Activated naive CD4-positive, alpha-beta T cell treated with anti-CD3 and anti-CD28 coated beads, Interleukin-2, amount 50 U/mL, for 72 hours (primary cell): ENCODE data around the gene PLEKHA6. TPM values are rescaled to one million over a fixed set of nuclear protein-coding genes. Genes with fewer than 3 reads are reported as not detected.
"Not testable (repeated sequence)": the region's sequence is repeated elsewhere in the genome, so short reads cannot be mapped to it uniquely, and the experiment has no call there.

Experiments used
- ATAC-seq, 2 donors: fragments of 150-1000 bp; cut with Tn5 transposase; 2 replicates each; pipeline ENCODE4 v1.10.0; 2021; ENCODE audit warnings: mild to moderate bottlenecking in 2 of 2, moderate library complexity in 2 of 2
- DNase-seq, 2 donors: peaks; one replicate each; pipeline ENCODE4 v3.0.0; 2021 to 2022; ENCODE audit warnings: low spot score in 2 of 2
- H3K27ac Mint-ChIP-seq, 2 donors: one replicate each; pipeline ENCODE4 v1.8.0; 2022; ENCODE audit warnings: mild to moderate bottlenecking in 2 of 2, mixed read lengths in 2 of 2
- H3K36me3 Mint-ChIP-seq, 2 donors: one replicate each; pipeline ENCODE4 v1.8.0; 2022; ENCODE audit warnings: mixed read lengths in 2 of 2
- H3K9me3 Mint-ChIP-seq, 2 donors: one replicate each; pipeline ENCODE4 v1.8.0; 2022; ENCODE audit warnings: mixed read lengths in 2 of 2
- total RNA-seq, 2 donors: library from RNA; stranded (reverse); gene quantifications; one replicate each; pipeline ENCODE4 v1.2.3, GENCODE V29; 2022

Gene PLEKHA6
- total RNA-seq, 2 donors from 2014 or later: 1.0 to 2.6 TPM

DNA sequence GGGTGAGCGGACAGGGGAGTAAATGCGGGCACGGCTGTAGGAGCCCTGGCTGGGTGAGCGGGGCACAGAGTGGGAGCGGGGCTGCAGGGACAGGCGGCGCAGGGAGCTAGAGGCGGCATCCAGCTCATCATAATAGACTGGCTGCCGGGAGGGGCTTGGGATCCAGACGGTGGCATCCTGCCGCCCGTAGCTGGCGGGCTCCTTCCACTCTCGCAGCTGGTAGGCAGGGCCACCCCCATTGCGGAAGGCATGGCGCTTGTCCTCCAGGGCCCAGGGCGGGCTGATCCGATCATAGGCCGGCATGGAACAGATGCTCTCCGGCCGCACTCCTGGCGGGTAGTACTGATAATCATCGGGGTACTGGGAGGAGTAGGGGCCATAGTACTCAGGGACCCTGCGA, 102.3 kb downstream of the PLEKHA6 start:
- H3K9me3 Mint-ChIP-seq: no peaks in the 10 kb centered on the region
- DNase-seq (no peak), ATAC-seq (no peak)
- H3K27ac Mint-ChIP-seq: no peak overlapping the region
- H3K36me3 Mint-ChIP-seq: no peaks in the 10 kb centered on the region

DNA sequence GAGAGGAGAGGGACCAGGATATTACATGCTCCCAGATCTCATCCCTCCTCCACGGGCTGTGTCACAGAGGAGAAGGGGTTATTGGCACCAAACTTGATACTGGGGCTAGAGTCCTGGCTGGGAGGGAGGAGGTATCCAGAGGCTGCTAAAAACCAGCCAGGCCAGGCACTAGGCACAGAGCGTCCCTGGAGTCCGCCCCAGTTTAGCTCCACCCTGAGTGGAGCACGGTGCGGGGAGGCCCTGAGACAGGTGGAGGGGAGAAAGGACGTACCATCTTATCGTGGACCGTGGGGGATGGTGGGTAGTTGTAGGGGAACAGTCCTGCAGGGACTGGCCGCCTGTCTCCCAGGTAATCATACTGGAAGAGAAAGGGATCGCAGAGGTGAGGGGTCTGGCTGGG, 103.2 kb downstream of the PLEKHA6 start:
- Mint-ChIP-seq H3K27ac (no peak overlapping the region), H3K9me3 (no peaks in the 10 kb centered on the region), H3K36me3 (no peaks in the 10 kb centered on the region)
- no peak for ATAC-seq
- no peak for DNase-seq

DNA sequence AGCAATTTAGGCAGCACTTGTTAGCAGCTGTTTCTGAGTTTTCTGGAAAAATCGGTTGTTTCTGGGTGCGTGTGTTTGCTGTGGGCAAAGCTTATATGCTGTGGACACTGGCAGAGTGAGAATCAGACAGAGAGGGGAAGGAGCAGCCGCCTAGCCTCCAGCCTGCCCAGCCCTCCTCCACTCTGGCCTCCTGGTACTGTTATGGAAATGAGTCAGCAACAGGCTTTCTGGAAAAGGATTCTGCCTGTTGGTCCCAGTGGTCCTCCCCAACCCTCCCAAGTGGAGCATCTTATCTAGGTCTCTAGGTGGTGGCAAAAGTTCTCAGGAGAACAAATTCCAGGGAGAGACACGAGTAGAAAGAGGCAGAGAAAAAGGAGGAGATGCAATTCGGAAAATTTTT, 103.8 kb downstream of the PLEKHA6 start:
- Mint-ChIP-seq H3K36me3 (no peaks in the 10 kb centered on the region), H3K27ac (peak overlapping the region in 1 of 2 donors; percentile 72), H3K9me3 (no peaks in the 10 kb centered on the region)
- DNase-seq: no peak
- no peak for ATAC-seq

DNA sequence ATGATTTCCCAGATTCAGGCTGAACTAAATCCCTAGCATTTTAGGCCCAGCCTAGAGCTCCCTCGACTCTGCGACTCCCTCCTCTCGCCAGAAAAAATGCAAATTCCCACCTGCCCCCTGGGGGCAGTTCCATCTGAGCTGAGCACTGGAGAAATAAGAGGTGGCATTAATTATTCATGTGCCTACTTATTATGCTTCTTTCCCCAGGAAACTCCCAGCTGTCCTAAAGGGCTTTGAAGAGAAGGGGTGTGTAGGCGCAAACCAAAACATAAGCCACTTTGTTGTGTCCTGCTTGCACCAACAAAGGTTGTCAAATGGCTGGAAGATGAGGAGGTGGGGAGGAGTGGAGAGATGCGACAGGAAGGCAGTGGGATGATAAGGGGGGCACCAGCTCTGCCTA, 104.5 kb downstream of the PLEKHA6 start:
- DNase-seq: no peak
- Mint-ChIP-seq H3K27ac (peak overlapping the region in 1 of 2 donors; percentile 67), H3K9me3 (no peaks in the 10 kb centered on the region), H3K36me3 (no peaks in the 10 kb centered on the region)
- ATAC-seq: no peak

DNA sequence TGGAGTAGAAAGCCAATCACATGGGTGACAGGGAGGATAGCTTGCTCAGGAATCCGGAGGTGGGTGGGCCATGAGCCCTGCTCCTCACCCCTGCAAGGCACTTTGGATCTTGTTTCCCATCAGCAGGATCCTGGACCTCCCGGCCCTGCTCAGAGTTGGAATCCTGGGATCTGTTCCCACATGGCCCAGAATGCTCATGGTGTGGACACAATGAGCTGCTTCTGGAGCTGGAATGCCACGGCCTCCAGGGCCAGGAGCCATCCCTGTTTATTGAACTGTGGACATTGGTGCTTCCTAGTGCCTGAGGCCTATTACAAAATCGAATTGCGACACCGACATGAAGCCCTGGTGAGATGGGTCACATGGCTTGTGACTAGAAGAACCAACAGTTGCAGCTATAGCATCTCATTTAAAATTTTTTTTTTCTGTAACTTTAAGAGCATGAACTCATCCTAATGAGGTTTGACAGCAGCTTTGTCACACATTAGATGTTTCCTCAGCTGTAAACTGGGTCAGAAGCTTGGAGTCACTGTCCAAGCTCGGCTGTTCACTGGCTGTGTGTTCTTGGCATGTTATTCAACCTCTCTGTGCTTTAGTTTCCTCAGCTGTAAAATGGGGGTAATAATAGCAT, 105.6 kb downstream of the PLEKHA6 start:
- no peaks in the 10 kb centered on the region for H3K36me3 Mint-ChIP-seq
- ATAC-seq: no peak
- H3K9me3 Mint-ChIP-seq: no peaks in the 10 kb centered on the region
- H3K27ac Mint-ChIP-seq: no peak overlapping the region
- DNase-seq: no peak

DNA sequence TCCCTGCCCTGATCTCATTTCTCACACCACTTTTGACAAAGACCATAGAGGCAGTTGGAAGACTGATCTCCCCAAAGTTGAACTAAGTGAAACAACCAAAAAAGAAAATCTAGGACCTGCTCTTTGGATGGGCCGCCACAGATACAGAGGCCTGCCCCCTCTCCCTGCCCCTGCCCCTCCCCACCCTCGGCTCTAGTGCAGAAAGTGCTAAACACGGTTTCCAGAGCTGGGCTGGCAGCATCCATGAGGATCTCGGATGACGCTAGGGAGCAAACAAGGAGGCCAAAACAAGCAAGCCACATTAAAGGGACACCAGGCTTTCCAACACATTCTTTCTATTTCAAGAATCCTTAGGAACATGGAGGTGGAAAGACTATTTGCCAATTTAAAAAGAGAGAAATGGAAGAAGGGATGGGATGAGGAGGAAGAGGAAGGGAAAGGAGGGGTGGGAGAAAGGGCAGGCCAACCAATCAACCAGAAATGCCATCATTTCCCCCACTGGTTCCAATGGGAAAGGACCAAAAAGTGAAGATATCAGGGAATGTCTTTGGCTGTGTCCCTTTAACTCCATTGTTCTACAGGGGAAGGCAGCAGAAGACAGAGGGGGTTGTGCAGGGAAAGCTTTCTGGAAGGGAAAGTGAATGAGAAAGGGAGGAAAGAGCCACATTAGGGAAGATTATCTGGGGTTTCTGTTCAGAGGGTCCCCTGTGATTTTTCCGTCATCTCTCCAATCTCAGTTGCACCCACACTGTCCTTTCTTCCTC, 107.6 kb downstream of the PLEKHA6 start:
- DNase-seq: no peak
- Mint-ChIP-seq H3K36me3 (no peaks in the 10 kb centered on the region), H3K9me3 (no peaks in the 10 kb centered on the region), H3K27ac (no peak overlapping the region)
- no peak for ATAC-seq

DNA sequence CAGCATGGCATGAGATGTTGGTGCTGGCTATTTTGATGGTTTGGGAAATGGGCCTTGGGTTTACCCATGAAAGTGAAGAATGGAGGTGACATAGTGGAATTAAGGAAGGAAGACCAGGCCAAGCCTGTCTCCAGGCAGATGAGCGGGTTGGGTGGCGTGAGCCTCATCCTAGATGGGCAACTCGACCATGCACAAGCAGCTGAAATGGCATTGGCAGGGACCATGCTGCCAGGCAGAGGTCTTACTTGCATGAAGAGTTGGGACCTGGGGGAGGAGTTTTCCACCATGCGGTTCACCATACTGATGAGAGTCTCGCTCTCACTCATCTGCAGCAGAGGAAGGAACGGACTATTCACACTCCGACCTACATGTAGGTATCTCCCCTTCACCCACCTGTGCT, 108.4 kb downstream of the PLEKHA6 start:
- Mint-ChIP-seq H3K36me3 (no peaks in the 10 kb centered on the region), H3K9me3 (no peaks in the 10 kb centered on the region), H3K27ac (no peak overlapping the region)
- ATAC-seq (no peak), DNase-seq (no peak)

DNA sequence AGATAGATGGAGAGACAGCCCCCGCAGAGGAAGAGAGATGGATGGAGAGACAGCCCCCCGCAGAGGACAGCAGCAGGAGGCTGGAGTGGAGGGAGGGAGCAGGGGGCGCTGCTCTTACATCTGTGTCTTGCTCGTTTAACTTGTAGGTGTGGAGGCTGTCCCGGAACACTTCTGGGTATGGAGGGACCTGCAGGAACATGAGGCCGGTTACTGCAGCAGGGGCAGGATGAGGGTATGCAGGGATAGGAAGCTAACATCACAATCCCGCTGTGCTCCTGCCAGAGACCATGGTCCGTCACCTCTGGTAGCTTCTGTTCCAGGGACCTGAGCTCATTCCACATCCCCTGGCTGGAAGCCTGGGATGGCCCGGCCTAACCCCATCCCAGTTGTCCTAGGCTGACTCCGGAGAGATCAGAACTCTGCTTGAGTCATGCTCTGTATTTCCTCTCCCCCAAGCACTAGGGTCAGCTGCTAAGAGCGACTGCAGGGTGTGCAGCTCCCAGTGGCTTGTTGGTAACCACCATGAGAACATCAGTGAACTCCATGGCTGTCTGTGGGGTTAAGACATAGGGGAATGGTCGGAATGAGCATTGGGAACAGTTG, 109.2 kb downstream of the PLEKHA6 start:
- ATAC-seq (no peak), DNase-seq (no peak)
- Mint-ChIP-seq H3K36me3 (no peaks in the 10 kb centered on the region), H3K9me3 (no peaks in the 10 kb centered on the region), H3K27ac (no peak overlapping the region)

DNA sequence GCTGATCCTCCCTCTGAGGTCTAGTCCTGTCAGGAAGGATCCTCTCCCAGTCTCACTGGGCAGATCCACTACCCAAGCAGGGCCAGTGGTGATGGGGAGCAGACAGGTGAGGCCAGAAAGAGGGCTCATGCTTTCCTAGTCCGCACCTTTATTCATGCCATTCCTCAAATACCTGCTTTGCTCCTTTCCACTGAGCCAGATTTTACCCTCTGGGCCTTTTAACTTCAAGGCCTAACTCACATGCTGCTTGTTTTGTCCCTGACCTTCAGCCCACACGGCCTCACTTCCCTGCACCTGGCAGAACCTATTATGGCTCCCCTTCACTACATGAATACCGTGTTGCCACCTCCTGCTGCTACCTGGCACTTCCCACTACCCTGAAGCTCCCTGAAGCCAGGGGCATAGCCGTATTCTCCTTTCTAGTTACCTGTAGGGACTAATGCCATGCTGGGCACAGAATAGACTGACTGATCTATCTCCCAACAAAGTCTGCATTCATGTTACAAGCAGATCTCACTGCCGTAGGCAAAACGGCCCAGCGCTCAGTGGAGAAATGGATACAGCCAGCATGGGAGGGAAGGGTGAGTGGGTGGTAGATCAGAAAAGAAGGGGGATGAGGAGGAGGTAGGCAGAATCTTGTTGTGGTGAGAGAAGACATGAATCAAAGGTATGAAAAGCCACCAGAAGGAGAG, 109.8 kb downstream of the PLEKHA6 start:
- ATAC-seq (no peak), DNase-seq (no peak)
- Mint-ChIP-seq H3K9me3 (no peaks in the 10 kb centered on the region), H3K36me3 (no peaks in the 10 kb centered on the region), H3K27ac (peak overlapping the region in 1 of 2 donors; percentile 7)

DNA sequence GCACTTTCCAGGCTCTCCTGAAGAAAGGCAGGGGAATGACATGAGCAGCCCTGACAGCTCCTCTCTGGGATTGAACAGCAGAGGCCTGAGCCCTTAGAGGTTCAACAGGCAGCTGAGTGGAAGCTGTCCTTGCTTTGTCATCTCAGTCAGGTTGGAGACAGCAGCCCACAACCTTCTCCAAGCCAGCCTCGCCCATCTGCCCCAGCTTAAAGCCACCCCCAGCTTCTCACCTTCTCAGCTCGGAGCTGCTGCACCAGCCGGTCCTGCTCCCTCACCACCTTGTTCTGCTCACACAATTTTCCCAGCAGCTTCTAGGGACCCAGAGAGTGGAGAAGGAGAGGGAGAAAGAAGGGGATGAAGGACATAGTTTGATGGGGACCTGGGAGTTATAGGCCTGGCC, 110.8 kb downstream of the PLEKHA6 start:
- H3K36me3 Mint-ChIP-seq: no peaks in the 10 kb centered on the region
- H3K9me3 Mint-ChIP-seq: no peaks in the 10 kb centered on the region
- DNase-seq (no peak), ATAC-seq (no peak)
- no peak overlapping the region for H3K27ac Mint-ChIP-seq

DNA sequence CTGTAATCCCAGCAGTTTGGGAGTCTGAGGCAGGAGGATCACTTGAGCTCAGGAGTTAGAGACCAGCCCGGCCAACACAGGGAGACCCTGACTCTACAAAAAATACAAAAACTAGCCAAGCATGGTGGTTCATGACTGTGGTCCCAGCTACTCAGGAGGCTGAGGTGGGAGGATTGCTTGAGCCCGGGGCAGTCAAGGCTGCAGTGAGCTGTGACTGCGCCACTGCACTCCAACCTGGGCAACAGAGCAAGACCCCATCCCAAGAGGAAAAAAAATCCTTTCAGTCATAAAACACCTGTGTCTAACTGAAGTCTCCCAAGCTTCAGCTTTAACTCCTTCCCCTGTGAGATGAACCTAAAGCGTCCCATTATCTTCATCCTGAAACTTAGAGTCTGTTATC, 112.9 kb downstream of the PLEKHA6 start:
- Mint-ChIP-seq H3K27ac (no peak overlapping the region), H3K36me3 (no peaks in the 10 kb centered on the region), H3K9me3 (no peaks in the 10 kb centered on the region)
- DNase-seq: no peak
- no peak for ATAC-seq

DNA sequence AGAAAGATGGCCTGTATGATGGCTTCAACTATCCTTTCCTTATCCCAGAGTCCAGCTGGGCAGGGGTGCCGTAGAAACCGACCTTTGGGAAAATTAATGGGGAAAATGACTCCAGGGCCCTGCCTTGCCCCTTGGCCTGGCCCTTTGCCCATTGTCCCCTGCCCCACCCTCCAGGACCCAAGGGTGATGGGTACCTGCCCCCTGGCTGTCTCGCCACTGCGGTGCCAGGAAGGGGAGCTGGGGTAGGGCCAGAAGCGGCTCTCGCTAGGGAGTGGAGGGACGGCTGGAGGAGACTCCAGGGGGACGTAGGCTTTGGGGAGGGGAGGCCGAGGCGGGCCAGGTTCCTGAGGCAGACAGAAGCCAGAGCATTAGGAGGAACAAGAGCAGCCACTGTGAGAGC, 116.8 kb downstream of the PLEKHA6 start:
- H3K9me3 Mint-ChIP-seq: no peaks in the 10 kb centered on the region
- H3K27ac Mint-ChIP-seq: no peak overlapping the region
- ATAC-seq (no peak), DNase-seq (no peak)
- H3K36me3 Mint-ChIP-seq: no peaks in the 10 kb centered on the region

DNA sequence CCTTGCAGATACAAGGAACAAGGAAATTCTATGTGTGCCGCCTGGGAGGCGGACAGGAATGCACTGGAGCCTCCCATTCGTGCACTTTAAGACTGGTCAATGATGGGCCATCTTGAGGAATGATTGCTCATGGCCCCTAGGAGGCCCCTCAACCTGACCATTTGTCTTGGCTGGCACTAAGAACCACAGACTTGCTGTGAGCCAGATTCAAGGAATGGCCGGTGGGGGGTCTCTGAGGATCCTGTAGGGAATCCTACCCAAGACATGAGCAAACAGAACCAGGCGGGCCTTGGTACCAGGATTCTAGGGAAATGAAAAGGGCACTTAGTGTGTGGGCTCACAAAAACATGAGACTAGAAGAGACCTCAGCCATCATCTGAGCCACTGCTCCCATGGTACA, 117.8 kb downstream of the PLEKHA6 start:
- Mint-ChIP-seq H3K27ac (no peak overlapping the region), H3K36me3 (no peaks in the 10 kb centered on the region), H3K9me3 (no peaks in the 10 kb centered on the region)
- DNase-seq: no peak
- no peak for ATAC-seq

DNA sequence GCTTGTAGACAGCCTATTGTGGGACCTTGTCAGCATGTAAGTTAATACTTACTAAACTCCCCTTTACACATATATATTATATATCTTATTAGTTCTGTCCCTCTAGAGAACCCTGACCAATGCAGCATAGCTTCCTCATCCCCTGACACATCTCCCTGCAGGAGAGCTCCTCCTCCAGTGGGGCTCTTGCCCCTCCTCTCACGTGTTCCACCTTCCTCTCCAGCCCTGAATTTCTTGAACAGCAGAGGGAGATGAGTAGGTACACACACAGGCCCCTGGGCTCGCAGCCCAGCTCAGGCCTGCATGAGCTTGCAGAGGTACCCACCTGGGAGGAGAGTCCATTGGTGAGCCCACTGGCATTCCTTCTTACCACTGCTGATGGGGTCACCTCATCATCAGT, 118.7 kb downstream of the PLEKHA6 start:
- no peak overlapping the region for H3K27ac Mint-ChIP-seq

DNA sequence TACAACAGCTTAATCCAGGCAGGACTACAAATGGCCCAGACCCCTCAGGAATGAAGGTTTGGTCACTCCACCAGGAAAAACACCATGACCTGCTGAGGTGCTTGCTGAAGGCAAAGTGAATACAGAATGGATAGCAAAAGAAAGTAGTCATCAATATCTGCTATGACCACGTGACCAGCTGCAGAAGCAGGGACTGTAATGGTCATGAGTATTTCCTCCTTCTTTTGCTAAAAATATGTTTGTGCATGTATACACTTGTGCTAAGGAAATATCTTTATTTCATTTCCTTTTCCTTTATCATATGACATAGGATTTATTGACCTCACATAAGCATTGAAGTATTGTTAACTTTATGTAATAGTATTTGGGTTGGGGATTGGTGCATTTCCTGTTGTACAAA, 119.5 kb downstream of the PLEKHA6 start:
- DNase-seq (no peak), ATAC-seq (no peak)
- H3K36me3 Mint-ChIP-seq: no peaks in the 10 kb centered on the region
- no peaks in the 10 kb centered on the region for H3K9me3 Mint-ChIP-seq
- H3K27ac Mint-ChIP-seq: no peak overlapping the region

More for the DNA sequence above, 118.7 kb downstream of the PLEKHA6 start:
- Mint-ChIP-seq H3K9me3 (no peaks in the 10 kb centered on the region), H3K36me3 (no peaks in the 10 kb centered on the region)
- DNase-seq: no peak
- ATAC-seq: no peak

DNA sequence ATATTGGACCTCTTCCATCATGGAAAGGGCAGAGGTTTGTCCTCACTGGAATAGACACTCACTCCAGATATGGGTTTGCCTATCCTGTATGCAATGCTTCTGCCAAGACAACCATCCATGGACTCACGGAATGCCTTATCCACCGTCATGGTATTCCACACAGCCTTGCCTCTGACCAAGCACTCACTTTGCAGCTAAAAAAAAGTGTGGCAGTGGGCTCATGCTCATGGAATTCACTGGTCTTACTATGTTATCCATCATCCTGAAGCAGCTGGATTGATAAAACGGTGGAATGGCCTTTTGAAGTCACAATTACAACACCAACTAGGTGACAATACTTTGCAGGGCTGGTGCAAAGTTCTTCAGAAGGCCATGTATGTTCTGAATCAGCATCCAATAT, 120.3 kb downstream of the PLEKHA6 start:
- DNase-seq, H3K27ac Mint-ChIP-seq, ATAC-seq, H3K36me3 Mint-ChIP-seq, H3K9me3 Mint-ChIP-seq: not testable (repeated sequence)

DNA sequence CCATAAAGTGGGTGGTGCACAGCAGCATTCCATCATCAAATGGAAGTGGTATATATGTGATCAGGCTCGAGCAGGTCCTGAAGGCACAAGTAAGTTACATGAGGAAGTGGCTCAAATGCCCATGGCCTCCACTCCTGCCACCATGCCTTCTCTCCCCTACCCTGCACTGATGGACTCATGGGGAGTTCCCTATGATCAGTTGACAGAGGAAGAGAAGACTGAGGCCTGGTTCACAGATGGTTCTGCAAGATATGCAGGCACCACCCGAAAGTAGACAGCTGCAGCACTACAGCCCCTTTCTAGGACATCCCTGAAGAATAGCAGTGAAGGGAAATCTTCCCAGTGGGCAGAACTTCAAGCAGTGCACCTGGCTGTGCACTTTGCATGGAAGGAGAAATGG, 121.2 kb downstream of the PLEKHA6 start:
- ATAC-seq, H3K9me3 Mint-ChIP-seq, H3K27ac Mint-ChIP-seq, H3K36me3 Mint-ChIP-seq, DNase-seq: not testable (repeated sequence)
